ENCODE data around the gene CDH23.
"Not testable (repeated sequence)": the region's sequence is repeated elsewhere in the genome, so short reads cannot be mapped to it uniquely, and the experiment has no call there.

The CDH23 gene

GRCh38 chr10:71355886-71356285, 40.8 kb upstream of the CDH23 start:
- H3K9ac ChIP-seq (ENCODE audit: low read length) = no peak overlapping the region
- no peak overlapping the region for H4K8ac ChIP-seq (ENCODE audit: low read depth, low read length)
- peaks cover 0 to 8% of the 10 kb centered on the region in 2 experiments for H3K36me3 ChIP-seq (ENCODE audit: control insufficient read depth in 1 of 2, insufficient read depth in 2 of 2, low read length in 2 of 2)
- no peak overlapping the region for H2BK120ac ChIP-seq (ENCODE audit: insufficient read depth, low read length, poor library complexity)
- H3K79me1 ChIP-seq (ENCODE audit: low read length) = no peaks in the 10 kb centered on the region
- no peak overlapping the region for H4K12ac ChIP-seq (ENCODE audit: low read depth, low read length)
- no peak overlapping the region for H2BK5ac ChIP-seq (ENCODE audit: low read depth, low read length, poor library complexity)
- H3K27ac ChIP-seq (ENCODE audit: low read depth, low read length) = no peak overlapping the region
- H3K4me3 ChIP-seq (ENCODE audit: low read depth, low read length) = no peak overlapping the region
- peaks cover 0 to 3% of the 10 kb centered on the region in 2 experiments for H3K4me1 ChIP-seq (ENCODE audit: control insufficient read depth in 1 of 2, insufficient read depth in 2 of 2, low read length in 2 of 2)
- H3K9me3 ChIP-seq (ENCODE audit: insufficient read depth, low read depth, low read length) = peaks cover 8% of the 10 kb centered on the region
- no CpG with 5 or more reads among the region's 12 CpGs for WGBS (ENCODE audit: extremely low coverage, insufficient coverage, insufficient read length)
- no peak overlapping the region for H3K4ac ChIP-seq (ENCODE audit: low read depth, low read length)
- no peak overlapping the region for H3K4me2 ChIP-seq (ENCODE audit: low read length)
- H3K14ac ChIP-seq (ENCODE audit: low read length) = no peak overlapping the region
- H3K79me2 ChIP-seq (ENCODE audit: control insufficient read depth, insufficient read depth, low read length, poor library complexity) = no peaks in the 10 kb centered on the region
- no peak for DNase-seq
- no peaks in the 10 kb centered on the region for H3K27me3 ChIP-seq (ENCODE audit: insufficient read depth, low read length)
- H2BK12ac ChIP-seq (ENCODE audit: low read length) = no peak overlapping the region
- no peak overlapping the region for H2AK5ac ChIP-seq (ENCODE audit: low read length)
- no peak overlapping the region for H3K23ac ChIP-seq (ENCODE audit: low read length)
- H2AFZ ChIP-seq (ENCODE audit: insufficient read depth, low read length, poor library complexity) = no peak overlapping the region
- no peak overlapping the region for H3K18ac ChIP-seq (ENCODE audit: low read length)
- no peak overlapping the region for H4K91ac ChIP-seq (ENCODE audit: low read depth, low read length)

DNA sequence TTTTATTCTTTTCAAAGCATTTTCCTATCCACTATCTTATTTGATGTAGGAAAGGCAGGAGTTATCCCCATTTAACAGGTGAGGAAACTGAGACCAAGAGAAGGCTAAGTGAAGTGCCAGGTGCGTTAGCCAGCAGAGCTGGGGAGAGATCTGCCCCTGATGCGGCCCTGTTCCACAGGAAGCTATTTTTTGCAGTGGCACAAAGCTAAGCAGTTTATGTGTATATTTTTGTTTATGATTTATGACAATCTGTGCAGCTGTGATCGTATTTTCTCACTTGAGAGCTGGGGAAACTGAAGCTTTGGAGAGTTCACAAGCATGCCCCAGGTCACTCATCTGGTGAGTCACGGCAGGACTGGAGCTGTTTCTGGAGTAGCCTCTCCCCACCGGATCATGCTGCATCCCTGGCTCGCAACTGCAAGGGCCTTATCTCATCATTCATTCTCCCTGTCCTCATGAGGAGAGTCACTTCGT, 38.9 kb upstream of the CDH23 start:
- Histone ChIP-seq H3K23ac (ENCODE audit: low read length) (no peak overlapping the region), H4K91ac (ENCODE audit: low read depth, low read length) (no peak overlapping the region), H4K12ac (ENCODE audit: low read depth, low read length) (no peak overlapping the region), H3K18ac (ENCODE audit: low read length) (no peak overlapping the region), H2AK5ac (ENCODE audit: low read length) (no peak overlapping the region), H3K4me3 (ENCODE audit: low read depth, low read length) (no peak overlapping the region), H2BK120ac (ENCODE audit: insufficient read depth, low read length, poor library complexity) (no peak overlapping the region), H3K79me2 (ENCODE audit: control insufficient read depth, insufficient read depth, low read length, poor library complexity) (no peaks in the 10 kb centered on the region), H3K36me3 (ENCODE audit: control insufficient read depth in 1 of 2, insufficient read depth in 2 of 2, low read length in 2 of 2) (peaks cover 0 to 14% of the 10 kb centered on the region in 2 experiments), H4K8ac (ENCODE audit: low read depth, low read length) (no peak overlapping the region), H3K27ac (ENCODE audit: low read depth, low read length) (no peak overlapping the region), H3K79me1 (ENCODE audit: low read length) (no peaks in the 10 kb centered on the region), H2BK5ac (ENCODE audit: low read depth, low read length, poor library complexity) (no peak overlapping the region), H3K9ac (ENCODE audit: low read length) (no peak overlapping the region), H3K14ac (ENCODE audit: low read length) (no peak overlapping the region), H2BK12ac (ENCODE audit: low read length) (no peak overlapping the region), H3K27me3 (ENCODE audit: insufficient read depth, low read length) (no peaks in the 10 kb centered on the region), H3K4ac (ENCODE audit: low read depth, low read length) (no peak overlapping the region), H3K4me1 (ENCODE audit: control insufficient read depth in 1 of 2, insufficient read depth in 2 of 2, low read length in 2 of 2) (peaks cover 0 to 3% of the 10 kb centered on the region in 2 experiments), H2AFZ (ENCODE audit: insufficient read depth, low read length, poor library complexity) (no peak overlapping the region), H3K9me3 (ENCODE audit: insufficient read depth, low read depth, low read length) (peaks cover 6% of the 10 kb centered on the region), H3K4me2 (ENCODE audit: low read length) (no peak overlapping the region)
- no CpG with 5 or more reads among the region's 7 CpGs for WGBS (ENCODE audit: extremely low coverage, insufficient coverage, insufficient read length)
- DNase-seq = no peak

- Histone ChIP-seq H3K4me2 (ENCODE audit: low read length) (no peak overlapping the region), H3K4me3 (ENCODE audit: low read depth, low read length) (no peak overlapping the region), H2AFZ (ENCODE audit: insufficient read depth, low read length, poor library complexity) (no peak overlapping the region), H4K91ac (ENCODE audit: low read depth, low read length) (no peak overlapping the region), H3K23ac (ENCODE audit: low read length) (no peak overlapping the region), H2BK120ac (ENCODE audit: insufficient read depth, low read length, poor library complexity) (no peak overlapping the region), H4K8ac (ENCODE audit: low read depth, low read length) (no peak overlapping the region), H2BK5ac (ENCODE audit: low read depth, low read length, poor library complexity) (no peak overlapping the region), H3K14ac (ENCODE audit: low read length) (no peak overlapping the region), H3K9ac (ENCODE audit: low read length) (no peak overlapping the region), H3K36me3 (ENCODE audit: control insufficient read depth in 1 of 2, insufficient read depth in 2 of 2, low read length in 2 of 2) (peaks cover 0 to 14% of the 10 kb centered on the region in 2 experiments), H3K9me3 (ENCODE audit: insufficient read depth, low read depth, low read length) (peaks cover 6% of the 10 kb centered on the region), H3K18ac (ENCODE audit: low read length) (no peak overlapping the region), H3K27me3 (ENCODE audit: insufficient read depth, low read length) (no peaks in the 10 kb centered on the region), H3K4me1 (ENCODE audit: control insufficient read depth in 1 of 2, insufficient read depth in 2 of 2, low read length in 2 of 2) (peaks cover 0 to 3% of the 10 kb centered on the region in 2 experiments), H2AK5ac (ENCODE audit: low read length) (no peak overlapping the region), H4K12ac (ENCODE audit: low read depth, low read length) (no peak overlapping the region), H3K79me1 (ENCODE audit: low read length) (no peaks in the 10 kb centered on the region), H3K79me2 (ENCODE audit: control insufficient read depth, insufficient read depth, low read length, poor library complexity) (no peaks in the 10 kb centered on the region), H3K27ac (ENCODE audit: low read depth, low read length) (no peak overlapping the region), H2BK12ac (ENCODE audit: low read length) (no peak overlapping the region), H3K4ac (ENCODE audit: low read depth, low read length) (no peak overlapping the region)
- DNase-seq = no peak
- WGBS (ENCODE audit: extremely low coverage, insufficient coverage, insufficient read length) = no CpG with 5 or more reads among the region's 8 CpGs
Measured at GRCh38 chr10:71358277-71358676, 38.4 kb upstream of the CDH23 start.

GRCh38 chr10:71358906-71359305, 37.8 kb upstream of the CDH23 start:
- H3K4me3 ChIP-seq (ENCODE audit: low read depth, low read length); H3K27me3 ChIP-seq (ENCODE audit: insufficient read depth, low read length); H4K8ac ChIP-seq (ENCODE audit: low read depth, low read length); H4K91ac ChIP-seq (ENCODE audit: low read depth, low read length); H3K4ac ChIP-seq (ENCODE audit: low read depth, low read length); H2BK5ac ChIP-seq (ENCODE audit: low read depth, low read length, poor library complexity); H3K9me3 ChIP-seq (ENCODE audit: insufficient read depth, low read depth, low read length); H3K23ac ChIP-seq (ENCODE audit: low read length); H2BK12ac ChIP-seq (ENCODE audit: low read length); H3K4me1 ChIP-seq (ENCODE audit: control insufficient read depth in 1 of 2, insufficient read depth in 2 of 2, low read length in 2 of 2); H3K9ac ChIP-seq (ENCODE audit: low read length); H3K18ac ChIP-seq (ENCODE audit: low read length); H2AFZ ChIP-seq (ENCODE audit: insufficient read depth, low read length, poor library complexity); H3K79me2 ChIP-seq (ENCODE audit: control insufficient read depth, insufficient read depth, low read length, poor library complexity); H3K14ac ChIP-seq (ENCODE audit: low read length); H2BK120ac ChIP-seq (ENCODE audit: insufficient read depth, low read length, poor library complexity); H4K12ac ChIP-seq (ENCODE audit: low read depth, low read length); H3K79me1 ChIP-seq (ENCODE audit: low read length); H2AK5ac ChIP-seq (ENCODE audit: low read length); H3K27ac ChIP-seq (ENCODE audit: low read depth, low read length); DNase-seq; H3K4me2 ChIP-seq (ENCODE audit: low read length): not testable (repeated sequence)
- peaks cover 0 to 14% of the 10 kb centered on the region in 2 experiments for H3K36me3 ChIP-seq (ENCODE audit: control insufficient read depth in 1 of 2, insufficient read depth in 2 of 2, low read length in 2 of 2)
- WGBS (ENCODE audit: extremely low coverage, insufficient coverage, insufficient read length) = no CpG with 5 or more reads among the region's 10 CpGs
